ENCODE measurements around the gene FADS3. TPM values are rescaled to one million over a fixed set of nuclear protein-coding genes. Genes with fewer than 3 reads are reported as not detected.

Gene FADS3
- total and polyA plus RNA-seq, 3 donors from 2014 or later = 20.5 to 88.5 (median 50.6) TPM

DNA sequence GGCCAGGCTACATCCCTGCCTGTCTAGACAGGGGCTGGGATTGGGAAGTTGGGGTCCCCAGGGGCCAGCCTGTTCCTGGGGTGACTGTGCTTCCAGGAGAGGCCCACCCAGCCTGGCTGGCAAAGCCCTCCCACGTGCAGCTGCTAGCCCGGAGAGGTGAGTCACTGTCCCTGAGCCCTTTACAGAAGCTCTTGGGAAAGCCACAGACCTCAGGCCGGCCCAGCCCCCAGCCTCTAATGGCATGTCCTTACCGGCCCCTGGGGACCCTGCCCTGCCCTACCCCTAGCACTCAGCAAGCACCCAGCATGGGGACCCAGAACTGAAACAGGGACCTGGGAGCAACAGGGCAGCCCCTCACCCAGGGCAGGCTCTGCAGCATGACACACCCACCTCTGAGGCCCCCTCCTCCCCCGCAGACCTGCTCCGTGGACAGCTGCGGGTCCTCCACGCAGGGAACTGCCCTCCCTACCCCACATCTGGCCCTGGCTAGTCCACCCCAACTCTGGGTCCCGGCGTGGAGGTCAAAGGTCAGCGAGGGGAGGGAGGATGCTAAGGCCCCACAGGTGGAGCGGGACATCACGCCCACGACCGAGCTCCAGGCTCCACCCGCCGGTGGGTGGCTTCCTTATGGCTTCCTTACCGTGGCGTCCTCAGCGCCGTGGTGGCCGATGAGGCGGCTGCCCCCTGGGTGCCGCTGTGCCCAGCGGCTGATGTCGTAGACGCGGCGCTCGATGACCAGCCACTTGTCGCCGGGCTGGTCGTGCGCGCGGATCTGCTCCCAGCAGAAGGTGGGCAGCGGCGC is 615 bp downstream of the FADS3 start:
- intact Hi-C loops (cut with DNase I; ENCODE audit: low total_unique reads) = loop anchor here (5.0 kb wide), 1 partner anchor 212 kb away; no protein-coding TSS in a partner anchor
- Histone ChIP-seq H3K4me1 (peaks cover 13% of the 10 kb centered on the region), H3K9me3 (no peaks in the 10 kb centered on the region), H3K27me3 (no peaks in the 10 kb centered on the region), H3K36me3 (ENCODE audit: low read depth, missing control alignments) (no peaks in the 10 kb centered on the region), H3K27ac (peak overlapping the region; percentile 65 to 80), H3K4me3 (peak overlapping the region; percentile 79 to 85)
- 5 to 10% methylated on average over 4 to 9 of the region's 38 CpGs for whole genome bisulfite sequencing, 2 donors
- TF ChIP-seq, protein P1, sequence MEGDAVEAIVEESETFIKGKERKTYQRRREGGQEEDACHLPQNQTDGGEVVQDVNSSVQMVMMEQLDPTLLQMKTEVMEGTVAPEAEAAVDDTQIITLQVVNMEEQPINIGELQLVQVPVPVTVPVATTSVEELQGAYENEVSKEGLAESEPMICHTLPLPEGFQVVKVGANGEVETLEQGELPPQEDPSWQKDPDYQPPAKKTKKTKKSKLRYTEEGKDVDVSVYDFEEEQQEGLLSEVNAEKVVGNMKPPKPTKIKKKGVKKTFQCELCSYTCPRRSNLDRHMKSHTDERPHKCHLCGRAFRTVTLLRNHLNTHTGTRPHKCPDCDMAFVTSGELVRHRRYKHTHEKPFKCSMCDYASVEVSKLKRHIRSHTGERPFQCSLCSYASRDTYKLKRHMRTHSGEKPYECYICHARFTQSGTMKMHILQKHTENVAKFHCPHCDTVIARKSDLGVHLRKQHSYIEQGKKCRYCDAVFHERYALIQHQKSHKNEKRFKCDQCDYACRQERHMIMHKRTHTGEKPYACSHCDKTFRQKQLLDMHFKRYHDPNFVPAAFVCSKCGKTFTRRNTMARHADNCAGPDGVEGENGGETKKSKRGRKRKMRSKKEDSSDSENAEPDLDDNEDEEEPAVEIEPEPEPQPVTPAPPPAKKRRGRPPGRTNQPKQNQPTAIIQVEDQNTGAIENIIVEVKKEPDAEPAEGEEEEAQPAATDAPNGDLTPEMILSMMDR (IDR thresholded peaks at IDR 0.05) = no peak
- TF ChIP-seq POLR2A (IDR thresholded peaks at IDR 0.05) = no peak
- peak; percentile 40 for DNase-seq

DNA sequence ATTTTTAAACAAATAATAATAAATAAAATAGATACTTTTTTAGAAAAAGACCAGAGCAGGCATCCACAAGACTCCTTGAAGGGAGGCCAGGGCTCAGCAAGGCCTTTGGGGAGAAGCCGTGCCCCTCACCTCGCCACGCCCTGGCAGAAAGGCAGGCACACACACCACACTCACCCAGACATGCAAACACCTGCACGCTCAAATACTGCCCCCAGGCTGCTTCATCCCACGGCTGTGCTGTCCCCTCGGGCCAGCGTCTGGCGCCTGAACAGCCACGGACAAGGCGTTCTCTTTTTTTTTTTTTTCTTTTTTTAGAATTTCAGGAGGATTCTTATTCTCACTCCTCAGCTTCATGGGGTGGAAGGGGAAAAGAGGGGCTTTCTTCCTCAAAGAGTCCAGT is 1.5 kb downstream of the FADS3 start:
- Histone ChIP-seq H3K27me3 (no peaks in the 10 kb centered on the region), H3K9me3 (no peaks in the 10 kb centered on the region), H3K27ac (peak overlapping the region in 1 of 2 donors; percentile 80), H3K36me3 (ENCODE audit: low read depth, missing control alignments) (no peaks in the 10 kb centered on the region), H3K4me3 (no peak overlapping the region), H3K4me1 (peaks cover 13% of the 10 kb centered on the region)
- no peak for TF ChIP-seq POLR2A (IDR thresholded peaks at IDR 0.05)
- intact Hi-C loops (cut with DNase I; ENCODE audit: low total_unique reads) = loop anchor here (5.0 kb wide), 1 partner anchor 212 kb away; no protein-coding TSS in a partner anchor
- no peak for DNase-seq
- 66 to 76% methylated on average over 10 of the region's 10 CpGs for WGBS, 2 donors

DNA sequence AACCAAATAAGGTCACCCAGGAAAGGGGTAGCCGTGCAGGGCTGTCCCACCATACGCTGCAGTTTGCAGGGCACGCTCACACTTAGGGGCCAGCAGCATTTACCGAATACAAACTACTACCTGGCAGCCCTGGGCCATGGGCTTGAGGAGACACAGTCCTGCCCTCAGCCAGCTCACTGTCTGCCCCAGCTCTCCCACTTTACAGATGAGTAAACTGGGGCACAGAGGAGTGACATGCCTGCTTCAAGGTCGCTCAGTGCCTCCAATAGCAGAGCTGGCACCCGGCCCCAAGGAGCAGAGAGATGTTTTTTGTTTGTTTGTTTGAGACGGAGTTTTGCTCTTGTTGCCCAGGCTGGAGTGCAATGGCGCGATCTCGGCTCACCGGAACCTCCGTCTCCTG is 2.8 kb downstream of the FADS3 start:
- Histone ChIP-seq H3K36me3 (ENCODE audit: low read depth, missing control alignments) (no peaks in the 10 kb centered on the region), H3K27me3 (no peaks in the 10 kb centered on the region), H3K4me3 (no peak overlapping the region), H3K9me3 (no peaks in the 10 kb centered on the region), H3K4me1 (peaks cover 13% of the 10 kb centered on the region), H3K27ac (no peak overlapping the region)
- TF ChIP-seq POLR2A (IDR thresholded peaks at IDR 0.05) = no peak
- TF ChIP-seq, protein P1 (IDR thresholded peaks at IDR 0.05) = no peak
- 92 to 96% methylated on average over 9 to 12 of the region's 12 CpGs for WGBS, 2 donors
- DNase-seq = no peak
- intact Hi-C loops (cut with DNase I; ENCODE audit: low total_unique reads) = no loop called here

DNA sequence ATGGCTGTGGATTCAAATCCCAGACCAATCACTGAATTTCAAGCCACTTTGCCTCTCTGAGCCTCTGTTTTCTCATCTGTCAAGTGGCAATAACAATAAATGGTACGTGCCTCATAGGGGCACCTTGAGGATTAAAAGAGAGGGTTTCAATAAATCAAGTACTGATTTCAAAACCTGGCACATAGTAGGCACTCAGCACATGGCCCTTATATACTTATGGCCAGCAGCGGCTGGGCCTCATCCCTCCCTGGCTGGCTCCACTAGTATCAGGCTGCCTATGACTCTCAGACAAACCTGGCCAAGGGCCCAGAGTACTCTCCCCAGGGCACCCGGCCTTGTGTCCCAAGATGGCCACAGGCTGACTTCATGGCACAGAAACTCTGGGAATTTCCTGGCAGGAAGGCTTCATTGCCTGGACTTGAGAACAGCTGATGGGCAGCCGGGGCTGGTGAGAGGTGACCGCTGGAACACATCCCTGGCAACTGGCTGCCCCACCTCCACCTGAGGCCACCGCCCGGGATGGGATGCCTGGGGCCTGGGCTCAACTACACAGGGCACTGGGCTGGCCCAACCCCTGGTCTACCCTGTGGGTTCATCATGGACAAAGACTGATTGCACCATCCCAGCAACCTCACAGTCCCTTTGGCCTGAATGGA is 3.4 kb downstream of the FADS3 start:
- H3K4me3 ChIP-seq = no peak overlapping the region
- no peaks in the 10 kb centered on the region for H3K27me3 ChIP-seq
- H3K27ac ChIP-seq = peak overlapping the region in 1 of 2 donors; percentile 39
- no peaks in the 10 kb centered on the region for H3K9me3 ChIP-seq
- H3K36me3 ChIP-seq (ENCODE audit: low read depth, missing control alignments) = no peaks in the 10 kb centered on the region
- TF ChIP-seq POLR2A (IDR thresholded peaks at IDR 0.05) = no peak
- TF ChIP-seq, protein P1 (IDR thresholded peaks at IDR 0.05) = no peak
- H3K4me1 ChIP-seq = peaks cover 13% of the 10 kb centered on the region
- 55 to 71% methylated on average over 2 to 7 of the region's 7 CpGs for WGBS, 2 donors
- peak; percentile 78 for DNase-seq
- intact Hi-C loops (cut with DNase I; ENCODE audit: low total_unique reads) = no loop called here

DNA sequence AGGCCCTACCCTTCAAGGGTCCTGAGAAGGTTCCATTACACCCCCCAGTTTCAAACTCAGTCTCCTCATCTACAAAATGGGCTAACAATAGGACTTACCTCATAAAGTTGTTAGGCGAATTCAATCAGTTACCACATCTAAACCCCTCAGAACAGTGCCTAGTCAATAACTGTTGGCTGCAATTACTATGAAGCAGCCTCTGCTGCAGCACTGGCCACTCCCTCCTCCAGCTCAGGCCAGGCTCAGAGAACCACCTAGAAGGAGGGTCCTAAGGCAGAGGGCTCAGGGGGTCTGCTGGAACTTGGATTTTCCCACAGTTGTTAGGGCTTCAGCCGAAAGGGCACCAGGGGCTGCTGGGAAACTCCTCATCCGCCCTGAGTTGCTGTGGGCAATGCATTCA is 4.7 kb downstream of the FADS3 start:
- peaks cover 10% of the 10 kb centered on the region for H3K4me1 ChIP-seq
- WGBS, 2 donors = 97% methylated on average over 3 of the region's 3 CpGs; no CpG with 5 or more reads in 1 of the 2 donors
- no peaks in the 10 kb centered on the region for H3K36me3 ChIP-seq (ENCODE audit: low read depth, missing control alignments)

More for the DNA sequence above, 4.7 kb downstream of the FADS3 start:
- intact Hi-C loops (cut with DNase I; ENCODE audit: low total_unique reads) = no loop called here
- Histone ChIP-seq H3K9me3 (no peaks in the 10 kb centered on the region), H3K27ac (no peak overlapping the region), H3K4me3 (no peak overlapping the region), H3K27me3 (no peaks in the 10 kb centered on the region)
- no peak for DNase-seq
- TF ChIP-seq POLR2A (IDR thresholded peaks at IDR 0.05) = no peak
- TF ChIP-seq, protein P1 (IDR thresholded peaks at IDR 0.05) = no peak

Measured in testis (tissue), 3 donors.